Fibroblast of the aortic adventitia (primary cell): ENCODE results near the gene LCP2. TPM values are rescaled to one million over a fixed set of nuclear protein-coding genes. Genes with fewer than 3 reads are reported as not detected.

ENCODE experiments used
- DNase-seq: peaks from one replicate; pipeline ENCODE4 v3.0.0-alpha.2; 2010; ENCODE audit warnings: low read depth
- H3K4me3 ChIP-seq: 2 replicates; pipeline ENCODE4 v1.5.1; 2011; ENCODE audit warnings: low read depth, mild to moderate bottlenecking, control low read depth, low read length, moderate library complexity
- CTCF ChIP-seq: IDR thresholded peaks from 2 replicates; pipeline ENCODE4 v1.5.1; 2011; ENCODE audit warnings: mild to moderate bottlenecking, low read length, control low read depth, inconsistent platforms; ENCODE audit not compliant: insufficient read depth
- total RNA-seq: library from RNA; depleted of rRNA; stranded (reverse); fragments of >200 nt; gene quantifications from 2 replicates; pipeline ENCODE4 v1.2.3, GENCODE V29; 2012; ENCODE audit warnings: low replicate concordance

LCP2 gene
- total RNA-seq, 1 donor: not detected

- no peak for TF ChIP-seq CTCF
- no peak for DNase-seq
- H3K4me3 ChIP-seq: no peak overlapping the region
Observed at GRCh38 chr5:170223906-170224305, 73.7 kb downstream of the LCP2 start.

GRCh38 chr5:170223360-170223759 is 74.2 kb downstream of the LCP2 start:
- peak; percentile 37 for DNase-seq
- no peak overlapping the region for H3K4me3 ChIP-seq
- TF ChIP-seq CTCF: no peak

GRCh38 chr5:170221327-170221741 is 76.2 kb downstream of the LCP2 start:
- H3K4me3 ChIP-seq: no peak overlapping the region
- DNase-seq: no peak
- no peak for TF ChIP-seq CTCF

GRCh38 chr5:170220191-170220590 is 77.4 kb downstream of the LCP2 start:
- no peak for TF ChIP-seq CTCF
- DNase-seq: no peak
- H3K4me3 ChIP-seq: no peak overlapping the region

- DNase-seq: peak; percentile 31
- H3K4me3 ChIP-seq: no peak overlapping the region
- TF ChIP-seq CTCF: no peak
Observed at GRCh38 chr5:170219615-170220014, 78.0 kb downstream of the LCP2 start.

GRCh38 chr5:170218726-170219125 is 78.9 kb downstream of the LCP2 start:
- H3K4me3 ChIP-seq: no peak overlapping the region
- no peak for DNase-seq
- no peak for TF ChIP-seq CTCF

- no peak for TF ChIP-seq CTCF
Observed at GRCh38 chr5:170217831-170218230, 79.7 kb downstream of the LCP2 start.

More at GRCh38 chr5:170217831-170218230, 79.7 kb downstream of the LCP2 start:
- DNase-seq: no peak
- H3K4me3 ChIP-seq: no peak overlapping the region
